ENCODE measurements around the gene RLN2. TPM values are rescaled to one million over a fixed set of nuclear protein-coding genes. Genes with fewer than 3 reads are reported as not detected.
A peak's percentile ranks its signal among the peaks of the same experiment; 100 is the strongest.

The RLN2 gene
- total RNA-seq, 5 donors from 2014 or later (not counting 1 experiment from before 2014, with no cell fraction given): 0.86 to 4.6 (median 4.5) TPM

- DNase-seq (no peak), ATAC-seq (replicated peaks in 1 of 4) (no peak)
- Mint-ChIP-seq H3K9me3 (peaks cover 7 to 15% (median 10%) of the 10 kb centered on the region in 3 donors), H3K4me1 (no peaks in the 10 kb centered on the region), H3K36me3 (peaks cover 60% of the 10 kb centered on the region), H3K27me3 (no peaks in the 10 kb centered on the region), H3K27ac (no peak overlapping the region), H3K4me3 (no peak overlapping the region)
- no peaks in the 10 kb centered on the region for H3K36me3 ChIP-seq (ENCODE audit: control insufficient read depth in 2 of 2, extremely low read depth in 1 of 2, insufficient read depth in 1 of 2, low read length in 1 of 2)
- peaks cover 2% of the 10 kb centered on the region for H3K9me3 ChIP-seq
- POLR2A ChIA-PET: interaction anchor here in 1 of 2 donors (0.6 kb wide), 1 partner anchor 33 kb away, joined by 3 read pairs; no protein-coding TSS in a partner anchor
- H3K4me1 ChIP-seq (ENCODE audit: control insufficient read depth in 1 of 2, extremely low read depth in 1 of 2, insufficient read depth in 2 of 2, low read length in 2 of 2): no peaks in the 10 kb centered on the region
- no peaks in the 10 kb centered on the region for H3K27me3 ChIP-seq (replicated peaks in 1 of 2; ENCODE audit: control insufficient read depth in 2 of 2, extremely low read depth in 1 of 2, insufficient read depth in 2 of 2, low read length in 1 of 2)
- 50% methylated on average over 2 of the region's 4 CpGs for WGBS (ENCODE audit: insufficient coverage)
- CTCF ChIA-PET: interaction anchor here (0.6 to 0.7 kb wide), 3 partner anchors 427 to 679 kb away, joined by 3 read pairs; no protein-coding TSS in a partner anchor
- H3K27ac ChIP-seq (ENCODE audit: low read length): no peak overlapping the region
- H3K4me3 ChIP-seq (ENCODE audit: control insufficient read depth in 1 of 2, extremely low read depth in 1 of 2, low read length in 1 of 2): no peak overlapping the region
Measured at GRCh38 chr9:5315187-5315923, 10.8 kb upstream of the RLN2 start.

- Mint-ChIP-seq H3K4me3 (no peak overlapping the region), H3K27me3 (no peaks in the 10 kb centered on the region), H3K4me1 (peaks cover 9 to 12% (median 10%) of the 10 kb centered on the region in 3 donors), H3K27ac (no peak overlapping the region), H3K9me3 (peaks cover 7 to 14% (median 10%) of the 10 kb centered on the region in 3 donors), H3K36me3 (peaks cover 33% of the 10 kb centered on the region)
- Histone ChIP-seq H3K27me3 (replicated peaks in 1 of 2; ENCODE audit: control insufficient read depth in 2 of 2, extremely low read depth in 1 of 2, insufficient read depth in 2 of 2, low read length in 1 of 2) (no peaks in the 10 kb centered on the region), H3K9me3 (peaks cover 2% of the 10 kb centered on the region), H3K36me3 (ENCODE audit: control insufficient read depth in 2 of 2, extremely low read depth in 1 of 2, insufficient read depth in 1 of 2, low read length in 1 of 2) (no peaks in the 10 kb centered on the region), H3K4me1 (ENCODE audit: control insufficient read depth in 1 of 2, extremely low read depth in 1 of 2, insufficient read depth in 2 of 2, low read length in 2 of 2) (no peaks in the 10 kb centered on the region), H3K27ac (ENCODE audit: low read length) (no peak overlapping the region), H3K4me3 (ENCODE audit: control insufficient read depth in 1 of 2, extremely low read depth in 1 of 2, low read length in 1 of 2) (no peak overlapping the region)
- ATAC-seq (replicated peaks in 1 of 4) (no peak), DNase-seq (no peak)
- POLR2A ChIA-PET: no interaction called here
- CTCF ChIA-PET: no interaction called here
Measured at GRCh38 chr9:5310851-5311250, 6.3 kb upstream of the RLN2 start.

GRCh38 chr9:5305741-5306140 lies 1.2 kb upstream of the RLN2 start:
- no peaks in the 10 kb centered on the region for H3K27me3 Mint-ChIP-seq
- ChIA-PET CTCF (no interaction called here), POLR2A (no interaction called here)
- H3K27ac Mint-ChIP-seq: no peak overlapping the region
- Histone ChIP-seq H3K36me3 (ENCODE audit: control insufficient read depth in 2 of 2, extremely low read depth in 1 of 2, insufficient read depth in 1 of 2, low read length in 1 of 2) (no peaks in the 10 kb centered on the region), H3K27me3 (replicated peaks in 1 of 2; ENCODE audit: control insufficient read depth in 2 of 2, extremely low read depth in 1 of 2, insufficient read depth in 2 of 2, low read length in 1 of 2) (no peaks in the 10 kb centered on the region), H3K4me1 (ENCODE audit: control insufficient read depth in 1 of 2, extremely low read depth in 1 of 2, insufficient read depth in 2 of 2, low read length in 2 of 2) (peaks cover 8 to 10% of the 10 kb centered on the region in 2 experiments), H3K27ac (ENCODE audit: low read length) (no peak overlapping the region), H3K4me3 (ENCODE audit: control insufficient read depth in 1 of 2, extremely low read depth in 1 of 2, low read length in 1 of 2) (no peak overlapping the region), H3K9me3 (no peaks in the 10 kb centered on the region)
- no peak for ATAC-seq (replicated peaks in 1 of 4)
- no peaks in the 10 kb centered on the region for H3K9me3 Mint-ChIP-seq
- WGBS (ENCODE audit: insufficient coverage): 100% methylated on average over 1 of the region's 2 CpGs
- no peaks in the 10 kb centered on the region for H3K36me3 Mint-ChIP-seq
- peaks cover 29 to 36% (median 34%) of the 10 kb centered on the region in 3 donors for H3K4me1 Mint-ChIP-seq
- DNase-seq: no peak
- no peak overlapping the region for H3K4me3 Mint-ChIP-seq

GRCh38 chr9:5301544-5301943 lies 3.0 kb downstream of the RLN2 start:
- WGBS (ENCODE audit: insufficient coverage): no CpG with 5 or more reads among the region's 4 CpGs
- H3K27me3 ChIP-seq (replicated peaks in 1 of 2; ENCODE audit: control insufficient read depth in 2 of 2, extremely low read depth in 1 of 2, insufficient read depth in 2 of 2, low read length in 1 of 2): no peaks in the 10 kb centered on the region
- peaks cover 8 to 10% of the 10 kb centered on the region in 2 experiments for H3K4me1 ChIP-seq (ENCODE audit: control insufficient read depth in 1 of 2, extremely low read depth in 1 of 2, insufficient read depth in 2 of 2, low read length in 2 of 2)
- Mint-ChIP-seq H3K27ac (peak overlapping the region; percentile 75 to 77), H3K4me1 (peaks cover 26 to 30% (median 30%) of the 10 kb centered on the region in 3 donors), H3K27me3 (no peaks in the 10 kb centered on the region), H3K36me3 (peaks cover 16% of the 10 kb centered on the region), H3K4me3 (peak overlapping the region; percentile 31 to 64 (median 55)), H3K9me3 (peaks cover 0 to 12% (median 6%) of the 10 kb centered on the region in 3 donors)
- H3K27ac ChIP-seq (ENCODE audit: low read length): no peak overlapping the region
- CTCF ChIA-PET: no interaction called here
- no peak overlapping the region for H3K4me3 ChIP-seq (ENCODE audit: control insufficient read depth in 1 of 2, extremely low read depth in 1 of 2, low read length in 1 of 2)
- no peaks in the 10 kb centered on the region for H3K36me3 ChIP-seq (ENCODE audit: control insufficient read depth in 2 of 2, extremely low read depth in 1 of 2, insufficient read depth in 1 of 2, low read length in 1 of 2)
- H3K9me3 ChIP-seq: no peaks in the 10 kb centered on the region
- peak in 5 of 35 experiments; percentile 4 to 27 (median 7) for DNase-seq
- POLR2A ChIA-PET: interaction anchor here in 1 of 2 donors (0.8 kb wide), 1 partner anchor 512 kb away, joined by 3 read pairs; no protein-coding TSS in a partner anchor
- ATAC-seq (replicated peaks in 1 of 4): peak in 1 of 4 experiments; percentile 28

GRCh38 chr9:5292141-5292540 lies 12.4 kb downstream of the RLN2 start:
- H3K4me1 ChIP-seq (ENCODE audit: control insufficient read depth in 1 of 2, extremely low read depth in 1 of 2, insufficient read depth in 2 of 2, low read length in 2 of 2): no peaks in the 10 kb centered on the region
- H3K4me3 ChIP-seq (ENCODE audit: control insufficient read depth in 1 of 2, extremely low read depth in 1 of 2, low read length in 1 of 2): no peak overlapping the region
- no peak overlapping the region for H3K27ac ChIP-seq (ENCODE audit: low read length)
- CTCF ChIA-PET: no interaction called here
- H3K27ac Mint-ChIP-seq: no peak overlapping the region
- H3K36me3 ChIP-seq (ENCODE audit: control insufficient read depth in 2 of 2, extremely low read depth in 1 of 2, insufficient read depth in 1 of 2, low read length in 1 of 2): no peaks in the 10 kb centered on the region
- peaks cover 22 to 41% (median 24%) of the 10 kb centered on the region in 3 donors for H3K9me3 Mint-ChIP-seq
- no peaks in the 10 kb centered on the region for H3K4me1 Mint-ChIP-seq
- H3K27me3 ChIP-seq (replicated peaks in 1 of 2; ENCODE audit: control insufficient read depth in 2 of 2, extremely low read depth in 1 of 2, insufficient read depth in 2 of 2, low read length in 1 of 2): peaks cover 0 to 5% of the 10 kb centered on the region in 2 experiments
- POLR2A ChIA-PET: no interaction called here
- ATAC-seq (replicated peaks in 1 of 4) (no peak), DNase-seq (no peak)
- H3K27me3 Mint-ChIP-seq: peaks cover 3 to 7% of the 10 kb centered on the region in 2 donors
- WGBS (ENCODE audit: insufficient coverage): no CpG with 5 or more reads among the region's 1 CpG
- peaks cover 2% of the 10 kb centered on the region for H3K9me3 ChIP-seq
- H3K4me3 Mint-ChIP-seq: no peak overlapping the region
- peaks cover 43% of the 10 kb centered on the region for H3K36me3 Mint-ChIP-seq

- Mint-ChIP-seq H3K4me3 (no peak overlapping the region), H3K9me3 (peaks cover 11 to 21% (median 13%) of the 10 kb centered on the region in 3 donors), H3K36me3 (peaks cover 13% of the 10 kb centered on the region), H3K27ac (no peak overlapping the region), H3K4me1 (peaks cover 3 to 7% (median 5%) of the 10 kb centered on the region in 3 donors), H3K27me3 (peaks cover 3 to 6% of the 10 kb centered on the region in 2 donors)
- no peaks in the 10 kb centered on the region for H3K36me3 ChIP-seq (ENCODE audit: control insufficient read depth in 2 of 2, extremely low read depth in 1 of 2, insufficient read depth in 1 of 2, low read length in 1 of 2)
- no peak overlapping the region for H3K4me3 ChIP-seq (ENCODE audit: control insufficient read depth in 1 of 2, extremely low read depth in 1 of 2, low read length in 1 of 2)
- no CpG with 5 or more reads among the region's 1 CpG for WGBS (ENCODE audit: insufficient coverage)
- DNase-seq (no peak), ATAC-seq (replicated peaks in 1 of 4) (no peak)
- POLR2A ChIA-PET: no interaction called here
- H3K27ac ChIP-seq (ENCODE audit: low read length): no peak overlapping the region
- H3K4me1 ChIP-seq (ENCODE audit: control insufficient read depth in 1 of 2, extremely low read depth in 1 of 2, insufficient read depth in 2 of 2, low read length in 2 of 2): no peaks in the 10 kb centered on the region
- peaks cover 2% of the 10 kb centered on the region for H3K9me3 ChIP-seq
- CTCF ChIA-PET: no interaction called here
- peaks cover 0 to 5% of the 10 kb centered on the region in 2 experiments for H3K27me3 ChIP-seq (replicated peaks in 1 of 2; ENCODE audit: control insufficient read depth in 2 of 2, extremely low read depth in 1 of 2, insufficient read depth in 2 of 2, low read length in 1 of 2)
Measured at GRCh38 chr9:5288591-5288990, 15.9 kb downstream of the RLN2 start.

Measured in T-cell (primary cell).